BJ (cell line): ENCODE data around the gene ERBB4. TPM values are rescaled to one million over a fixed set of nuclear protein-coding genes. Genes with fewer than 3 reads are reported as not detected.

Experiments used
- CTCF ChIA-PET: fragments of 350-600 bp; formaldehyde crosslinking; extraction: SDS; loops from one replicate; lab custom pipeline; 2021; ENCODE audit warnings: antibody characterized with exemption, inconsistent platforms; lab: Yijun Ruan, JAX
- POLR2A ChIA-PET: fragments of 300-600 bp; sonication (Branson Sonifier 250); formaldehyde crosslinking; extraction: SDS; loops from one replicate; lab custom pipeline; 2021; ENCODE audit warnings: antibody characterized with exemption; lab: Charles Lee
- DNase-seq: peaks from one replicate; pipeline ENCODE4 v3.0.0-alpha.2; 2011; ENCODE audit warnings: low read depth
- H3K27me3 ChIP-seq: 2 replicates; pipeline ENCODE4 v1.6.0; 2011; ENCODE audit warnings: low read length; ENCODE audit not compliant: control insufficient read depth, insufficient read depth
- H3K36me3 ChIP-seq: 2 replicates; pipeline ENCODE4 v1.5.1; 2011; ENCODE audit warnings: low read length; ENCODE audit not compliant: control insufficient read depth, insufficient read depth
- H3K4me3 ChIP-seq: 2 replicates; pipeline ENCODE4 v1.5.1; 2011; ENCODE audit warnings: low read depth, mild to moderate bottlenecking, control low read depth, low read length
- CTCF ChIP-seq: IDR thresholded peaks from 2 replicates; pipeline ENCODE4 v1.5.1; 2011; ENCODE audit warnings: low read depth, mild to moderate bottlenecking, control low read depth, inconsistent platforms, low read length, moderate library complexity; ENCODE audit not compliant: insufficient read depth
- polyA plus RNA-seq: library from polyadenylated mRNA; depleted of rRNA; stranded (reverse); fragments of >200 nt; gene quantifications from 2 replicates; pipeline ENCODE4 v1.2.3, GENCODE V29; 2011

ERBB4 gene
- polyA plus RNA-seq, 1 experiment, result not detected

GRCh38 chr2:212441821-212442220 is 96.8 kb downstream of the ERBB4 start:
- no peak for TF ChIP-seq CTCF
- ChIA-PET CTCF (interaction anchor here (0.6 to 1.0 kb wide), 2 partner anchors 63 to 147 kb away, joined by 3 read pairs; no protein-coding TSS in a partner anchor), POLR2A (no interaction called here)
- no peak for DNase-seq
- no peaks in the 10 kb centered on the region for H3K27me3 ChIP-seq
- H3K36me3 ChIP-seq, result no peaks in the 10 kb centered on the region
- no peak overlapping the region for H3K4me3 ChIP-seq

GRCh38 chr2:212441141-212441540 is 97.5 kb downstream of the ERBB4 start:
- Histone ChIP-seq H3K27me3 (no peaks in the 10 kb centered on the region), H3K4me3 (no peak overlapping the region), H3K36me3 (no peaks in the 10 kb centered on the region)
- DNase-seq, result no peak
- no peak for TF ChIP-seq CTCF
- CTCF ChIA-PET, result interaction anchor here (1.0 kb wide), 1 partner anchor 63 kb away, joined by 3 read pairs; no protein-coding TSS in a partner anchor
- POLR2A ChIA-PET, result no interaction called here

DNA sequence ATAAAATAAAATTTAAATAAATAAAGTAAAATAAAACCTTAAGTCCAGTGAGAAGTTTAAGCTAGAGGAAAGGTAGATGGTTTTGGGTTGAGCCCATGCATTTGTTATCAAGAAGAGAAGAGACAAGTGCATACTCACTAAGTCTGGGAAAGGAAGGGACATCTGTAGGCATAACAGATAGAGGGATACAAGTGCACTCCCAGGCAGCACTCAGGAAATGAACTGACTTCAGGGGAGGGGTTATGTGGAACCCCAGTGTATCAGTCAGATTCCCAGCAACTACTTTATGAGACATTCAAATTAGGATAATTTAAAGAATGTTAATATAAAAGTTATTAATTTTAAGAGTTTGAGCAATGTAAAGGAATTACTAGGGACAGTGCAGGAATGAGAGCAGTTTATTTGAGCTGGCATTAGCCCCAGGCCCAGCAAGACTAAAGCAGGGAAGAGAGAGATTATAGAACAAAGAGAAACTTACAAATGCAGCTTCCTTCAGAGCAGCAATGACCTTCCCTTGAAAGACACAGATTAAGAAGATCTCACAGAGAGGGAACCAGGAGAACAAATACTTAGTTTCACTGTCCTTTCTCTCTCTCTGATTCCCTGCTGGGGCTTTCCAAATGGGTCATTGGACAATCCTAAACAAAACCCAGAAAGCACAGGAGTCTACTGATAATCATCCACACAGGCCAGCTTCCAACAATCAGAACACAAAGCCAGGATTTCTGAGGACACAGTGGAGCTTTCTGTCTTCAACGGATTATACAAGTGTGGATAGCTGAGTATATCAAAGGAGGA is 109.7 kb downstream of the ERBB4 start:
- no peak for TF ChIP-seq CTCF
- DNase-seq, result no peak
- Histone ChIP-seq H3K27me3 (no peaks in the 10 kb centered on the region), H3K4me3 (no peak overlapping the region), H3K36me3 (no peaks in the 10 kb centered on the region)
- ChIA-PET POLR2A (interaction anchor here (0.5 kb wide), 1 partner anchor 58 kb away, joined by 3 read pairs; no protein-coding TSS in a partner anchor), CTCF (no interaction called here)

DNA sequence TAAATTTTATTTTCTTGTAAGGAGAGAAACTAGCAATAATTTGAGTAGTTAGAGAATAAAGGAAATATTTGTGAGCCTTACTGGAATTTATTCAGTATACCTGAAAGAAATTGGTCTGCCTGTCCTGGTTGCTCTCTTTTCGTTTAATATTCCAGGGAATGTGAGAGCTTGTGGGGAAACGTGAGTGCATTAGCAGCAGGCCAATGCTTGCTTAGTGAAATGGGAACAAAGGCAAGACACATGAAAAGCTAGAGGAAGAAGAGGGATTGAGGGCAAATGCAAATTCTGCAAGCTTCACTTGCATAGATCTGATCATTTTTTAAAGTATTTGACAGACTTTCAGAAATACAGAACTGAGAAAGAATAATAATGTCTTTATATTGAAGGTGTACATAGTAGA is 111.0 kb downstream of the ERBB4 start:
- CTCF ChIA-PET, result no interaction called here
- Histone ChIP-seq H3K27me3 (no peaks in the 10 kb centered on the region), H3K4me3 (no peak overlapping the region), H3K36me3 (no peaks in the 10 kb centered on the region)
- POLR2A ChIA-PET, result no interaction called here
- TF ChIP-seq CTCF, result no peak
- DNase-seq, result no peak

DNA sequence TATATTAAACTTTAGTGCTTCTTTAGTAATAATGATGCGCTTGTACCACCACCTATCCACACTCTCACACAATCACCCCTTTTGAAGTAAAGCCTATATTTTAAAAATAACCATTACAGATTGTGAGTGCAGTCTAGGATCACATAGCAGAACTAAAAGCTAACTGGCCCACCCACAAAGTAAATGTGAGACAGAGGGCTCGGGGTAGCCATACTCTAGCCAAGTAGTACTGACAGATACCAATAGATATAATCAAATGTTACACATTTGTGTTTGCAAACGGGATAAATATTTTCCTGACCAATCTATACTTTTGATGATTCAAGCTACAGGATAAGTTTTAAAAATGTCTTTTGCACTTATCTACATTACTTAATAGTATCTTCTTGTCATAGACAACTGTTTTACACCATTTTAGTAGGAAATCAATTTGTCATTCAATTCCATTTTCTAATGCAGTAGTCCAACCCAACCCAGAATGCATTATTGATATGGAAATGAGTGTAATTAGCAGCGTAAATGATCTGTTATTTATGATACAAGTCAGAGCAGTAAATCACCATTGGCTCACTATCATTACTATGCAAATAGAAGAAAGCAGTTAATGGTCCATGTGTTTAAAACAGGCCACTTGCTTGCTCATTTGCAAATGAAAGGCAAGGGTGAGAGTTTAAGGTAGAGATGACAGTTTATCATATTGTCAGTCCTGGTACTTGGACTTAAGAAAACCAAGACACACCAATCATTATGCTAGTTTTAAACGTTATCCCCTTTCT is 111.8 kb downstream of the ERBB4 start:
- no peak for DNase-seq
- Histone ChIP-seq H3K36me3 (no peaks in the 10 kb centered on the region), H3K4me3 (no peak overlapping the region), H3K27me3 (no peaks in the 10 kb centered on the region)
- ChIA-PET CTCF (no interaction called here), POLR2A (no interaction called here)
- TF ChIP-seq CTCF, result no peak
